GM18519 (cell line): ENCODE data around the gene RAB6A.

Experiments used
- ATAC-seq: cut with Tn5 transposase; IDR thresholded peaks from one replicate; pipeline ENCODE4 v1.9.1; 2021; ENCODE audit warnings: mild to moderate bottlenecking, moderate library complexity; ENCODE audit not compliant: unreplicated experiment, low FRiP score

RAB6A gene

DNA sequence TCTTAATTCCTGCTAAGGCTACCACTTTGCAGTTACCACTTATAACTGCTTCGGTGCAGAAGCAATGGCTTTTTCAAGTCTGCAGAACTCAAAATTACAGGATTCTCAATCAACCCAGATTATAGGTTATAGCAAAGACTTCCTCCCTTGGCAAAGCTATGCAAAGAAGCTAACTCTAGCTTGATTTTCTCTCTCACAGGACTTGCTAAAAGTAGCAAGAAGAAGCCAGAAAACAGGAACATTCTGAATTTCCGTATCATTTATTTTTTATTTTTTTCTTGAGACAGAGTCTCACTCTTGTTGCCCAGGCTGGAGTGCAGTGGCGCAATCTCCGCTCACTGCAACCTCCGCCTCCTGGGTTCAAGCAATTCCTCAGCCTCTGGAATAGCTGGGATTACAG lies 125.2 kb downstream of the RAB6A start:
- no peak for ATAC-seq

GRCh38 chr11:73633999-73634398 lies 126.9 kb downstream of the RAB6A start:
- ATAC-seq: no peak

DNA sequence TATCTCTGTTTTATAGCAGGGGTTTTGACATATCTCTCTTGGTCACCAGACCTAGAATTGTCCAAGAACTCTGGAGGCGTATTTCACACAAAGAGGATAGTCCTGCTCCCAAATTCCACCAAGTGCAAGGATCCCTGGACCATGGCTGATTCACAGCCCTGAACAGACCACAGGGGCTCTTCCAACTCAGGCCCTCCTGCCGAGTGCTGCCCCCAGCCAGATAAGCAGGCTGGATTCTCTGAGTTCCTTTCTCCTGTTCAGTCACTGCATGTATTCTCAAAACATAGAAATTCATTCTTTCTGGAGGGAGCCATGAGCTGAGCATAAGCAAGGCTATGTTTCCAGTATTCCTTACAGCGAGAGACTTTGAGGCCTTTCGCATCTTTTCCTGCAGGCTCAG lies 127.9 kb downstream of the RAB6A start:
- ATAC-seq: no peak

- ATAC-seq: no peak
Observed at GRCh38 chr11:73629907-73630306, 131.0 kb downstream of the RAB6A start.

DNA sequence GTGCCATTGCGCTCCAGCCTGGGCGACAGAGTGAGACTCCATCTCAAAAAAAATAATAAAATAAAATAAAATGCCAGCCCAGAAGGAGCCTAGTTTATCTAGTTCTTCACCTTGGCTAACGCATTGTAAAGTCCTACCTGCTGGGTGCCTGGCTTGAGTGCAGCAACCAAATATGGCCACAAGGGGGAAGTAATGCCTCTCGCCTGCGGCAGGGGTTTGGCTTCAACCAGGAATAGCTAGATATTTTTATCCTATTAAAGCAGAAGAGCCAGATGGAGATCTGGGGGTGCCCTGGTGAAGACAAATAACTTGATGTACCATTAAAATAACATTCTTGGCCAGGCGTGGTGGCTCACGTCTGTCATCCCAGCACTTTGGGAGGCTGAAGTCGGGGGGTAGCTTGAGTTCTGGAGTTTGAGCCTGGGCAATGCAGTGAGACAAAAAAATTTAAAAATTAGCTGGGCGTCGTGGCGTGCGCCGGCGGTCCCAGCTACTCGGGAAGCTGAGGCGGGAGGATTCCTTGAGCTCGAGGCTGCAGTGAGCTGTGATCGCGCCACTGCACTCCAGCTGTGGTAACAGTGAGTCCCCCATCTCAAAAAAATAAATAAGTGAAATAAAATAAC lies 135.1 kb downstream of the RAB6A start:
- no peak for ATAC-seq
